ENCODE results near the gene LRRC75A.

DNA sequence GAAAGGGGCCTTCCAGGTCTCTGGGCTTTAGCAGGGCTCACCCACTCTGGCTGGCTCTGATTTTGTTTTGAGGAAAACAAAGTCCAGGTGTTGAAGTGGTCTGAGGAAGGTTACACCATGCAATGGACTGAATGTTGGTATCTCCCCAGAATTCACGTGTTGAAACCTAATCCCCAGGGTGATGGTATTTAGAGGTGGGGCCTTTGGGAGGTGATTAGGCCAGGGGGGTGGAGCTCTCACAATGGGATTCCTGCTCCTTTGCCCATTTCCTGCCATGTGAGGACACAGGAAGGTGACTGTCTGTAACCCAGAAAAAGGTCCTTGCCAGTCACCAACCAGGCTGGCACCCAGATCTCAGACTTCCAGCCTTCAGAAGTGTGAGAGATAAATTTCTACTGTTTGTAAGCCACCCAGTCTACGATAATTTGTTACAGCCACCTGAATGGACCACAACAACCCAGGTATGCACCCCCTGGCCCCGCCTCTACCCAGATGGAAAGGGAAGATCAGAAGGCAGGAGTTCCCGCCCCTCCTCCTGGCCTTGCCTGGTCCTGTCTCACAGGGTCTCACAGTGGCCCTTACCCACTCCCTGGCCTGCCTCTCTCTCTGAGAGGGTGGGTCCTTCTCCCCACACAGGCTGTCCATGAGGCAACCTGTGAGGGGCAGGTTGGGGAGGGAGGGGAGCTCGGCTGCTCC is 32.0 kb downstream of the LRRC75A start:
- TF ChIP-seq CBX2 (IDR thresholded peaks at IDR 0.05; ENCODE audit: borderline replicate concordance, low read depth) = no peak
- TF ChIP-seq CTCF (IDR thresholded peaks at IDR 0.05) = no peak

Measured in A549 (cell line).